Loucy (cell line): Measurements from ENCODE around the gene ELOVL1.

Source experiments
- EZH2phosphoT487 ChIP-seq: fragments of 200-600 bp; IDR thresholded peaks from 2 replicates; pipeline ENCODE4 v1.6.1; 2018; ENCODE audit warnings: antibody characterized with exemption, mild to moderate bottlenecking, moderate library complexity, borderline replicate concordance
- TF ChIP-seq, protein P1 (sequence below): fragments of 200-600 bp; sonication (generic); conservative IDR thresholded peaks from 2 replicates; pipeline ENCODE4 v1.5.1; 2014; ENCODE audit warnings: mild to moderate bottlenecking, antibody characterized with exemption, low read length

- TF ChIP-seq, protein P1, sequence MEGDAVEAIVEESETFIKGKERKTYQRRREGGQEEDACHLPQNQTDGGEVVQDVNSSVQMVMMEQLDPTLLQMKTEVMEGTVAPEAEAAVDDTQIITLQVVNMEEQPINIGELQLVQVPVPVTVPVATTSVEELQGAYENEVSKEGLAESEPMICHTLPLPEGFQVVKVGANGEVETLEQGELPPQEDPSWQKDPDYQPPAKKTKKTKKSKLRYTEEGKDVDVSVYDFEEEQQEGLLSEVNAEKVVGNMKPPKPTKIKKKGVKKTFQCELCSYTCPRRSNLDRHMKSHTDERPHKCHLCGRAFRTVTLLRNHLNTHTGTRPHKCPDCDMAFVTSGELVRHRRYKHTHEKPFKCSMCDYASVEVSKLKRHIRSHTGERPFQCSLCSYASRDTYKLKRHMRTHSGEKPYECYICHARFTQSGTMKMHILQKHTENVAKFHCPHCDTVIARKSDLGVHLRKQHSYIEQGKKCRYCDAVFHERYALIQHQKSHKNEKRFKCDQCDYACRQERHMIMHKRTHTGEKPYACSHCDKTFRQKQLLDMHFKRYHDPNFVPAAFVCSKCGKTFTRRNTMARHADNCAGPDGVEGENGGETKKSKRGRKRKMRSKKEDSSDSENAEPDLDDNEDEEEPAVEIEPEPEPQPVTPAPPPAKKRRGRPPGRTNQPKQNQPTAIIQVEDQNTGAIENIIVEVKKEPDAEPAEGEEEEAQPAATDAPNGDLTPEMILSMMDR = no peak
- no peak for TF ChIP-seq EZH2phosphoT487
Observed at GRCh38 chr1:43354471-43354870, 13.3 kb downstream of the ELOVL1 start.
